H1 (cell line): ENCODE measurements around the gene TMEM117. TPM values are rescaled to one million over a fixed set of nuclear protein-coding genes. Genes with fewer than 3 reads are reported as not detected.
"Not testable (repeated sequence)": the region's sequence is repeated elsewhere in the genome, so short reads cannot be mapped to it uniquely, and the experiment has no call there.

Experiments used
- CTCF ChIA-PET: fragments of 300-600 bp; sonication (Branson Sonifier 250); formaldehyde crosslinking; loops from one replicate; lab custom pipeline; 2021; ENCODE audit not compliant: partially characterized antibody; lab: Charles Lee
- POLR2A ChIA-PET: fragments of 300-600 bp; sonication (Branson Sonifier 250); formaldehyde crosslinking; loops from one replicate; lab custom pipeline; 2021; ENCODE audit warnings: inconsistent platforms; ENCODE audit not compliant: partially characterized antibody; lab: Charles Lee
- DNase-seq, 2 experiments: peaks; one replicate each; pipeline versions ENCODE4 v3.0.0 to v3.0.0-alpha.2; 2010 to 2022; ENCODE audit warnings: low spot score in 2 of 2, low read depth in 1 of 2, mixed read lengths in 1 of 2
- FAIRE-seq: peaks from 2 replicates; lab custom pipeline; 2011; peaks lifted over from hg19 to GRCh38; lab: Jason Lieb, UNC
- H2AFZ ChIP-seq: 2 replicates; pipeline ENCODE4 v1.8.1; 2012; ENCODE audit warnings: low read length, inconsistent platforms
- H2AK5ac ChIP-seq: 2 replicates; pipeline ENCODE4 v1.6.1; 2013; ENCODE audit warnings: low read depth, low read length
- H2BK120ac ChIP-seq: replicated peaks from 2 replicates; pipeline ENCODE3; 2013; ENCODE audit warnings: low read depth, low read length, inconsistent platforms
- H2BK12ac ChIP-seq: 2 replicates; pipeline ENCODE4 v1.6.1; 2013; ENCODE audit warnings: low read depth, low read length
- H2BK15ac ChIP-seq: 2 replicates; pipeline ENCODE4 v1.6.1; 2013; ENCODE audit warnings: low read length
- H2BK20ac ChIP-seq: 2 replicates; pipeline ENCODE4 v1.6.1; 2013; ENCODE audit warnings: low read length
- H2BK5ac ChIP-seq: 2 replicates; pipeline ENCODE4 v1.6.1; 2013; ENCODE audit warnings: low read depth, low read length
- H3K14ac ChIP-seq: 2 replicates; pipeline ENCODE4 v1.6.1; 2013; ENCODE audit warnings: inconsistent platforms; ENCODE audit not compliant: insufficient read length
- H3K18ac ChIP-seq: 2 replicates; pipeline ENCODE4 v1.6.1; 2013; ENCODE audit warnings: low read length; ENCODE audit errors: extremely low read depth
- H3K23ac ChIP-seq: 2 replicates; pipeline ENCODE4 v1.6.1; 2013; ENCODE audit warnings: inconsistent platforms; ENCODE audit not compliant: insufficient read length
- H3K23me2 ChIP-seq: 2 replicates; pipeline ENCODE4 v1.6.1; 2013; ENCODE audit warnings: low read depth, low read length
- H3K27ac ChIP-seq: 2 replicates; pipeline ENCODE4 v1.6.1; 2011; ENCODE audit warnings: low read depth, low read length, inconsistent platforms
- H3K27me3 ChIP-seq, 4 experiments: replicated peaks in 1 of 4; 1 replicate in 1 of 4; 2 replicates in 3 of 4; pipeline versions ENCODE4 v1.6.1 to v1.8.1; 2011 to 2013; ENCODE audit warnings: low read length in 3 of 4, mild to moderate bottlenecking in 3 of 4, inconsistent platforms in 2 of 4, mixed read lengths in 2 of 4, moderate library complexity in 1 of 4; ENCODE audit not compliant: control insufficient read depth in 3 of 4, insufficient read depth in 3 of 4; ENCODE audit errors: extremely low read depth in 1 of 4
- H3K36me3 ChIP-seq, 4 experiments: 2 replicates each; pipeline versions ENCODE4 v1.6.1 to v1.8.1; 2011 to 2013; ENCODE audit warnings: mild to moderate bottlenecking in 4 of 4, low read length in 3 of 4, moderate library complexity in 2 of 4, control low read depth in 1 of 4, inconsistent platforms in 1 of 4; ENCODE audit not compliant: insufficient read depth in 4 of 4, control insufficient read depth in 2 of 4
- H3K4ac ChIP-seq: replicated peaks from 2 replicates; pipeline ENCODE3; 2013; ENCODE audit warnings: low read length, low read depth, mixed read lengths, inconsistent platforms; ENCODE audit not compliant: insufficient read length
- H3K4me1 ChIP-seq, 4 experiments: replicated peaks in 1 of 4; 1 replicate in 1 of 4; 2 replicates in 3 of 4; pipeline versions ENCODE4 v1.6.1 to v1.8.1; 2011 to 2013; ENCODE audit warnings: low read length in 3 of 4, inconsistent platforms in 2 of 4, mixed read lengths in 1 of 4; ENCODE audit not compliant: insufficient read depth in 4 of 4, control insufficient read depth in 3 of 4
- H3K4me2 ChIP-seq, 2 experiments: 2 replicates each; pipeline versions ENCODE4 v1.6.1 to v1.8.1; 2011 to 2013; ENCODE audit warnings: low read depth in 2 of 2, low read length in 2 of 2, control low read depth in 1 of 2, inconsistent platforms in 1 of 2, mild to moderate bottlenecking in 1 of 2; ENCODE audit not compliant: insufficient read depth in 1 of 2
- H3K4me3 ChIP-seq, 4 experiments: fragments of 200-600, 300-600 bp in 1 of 4; sonication (generic), shearing (Covaris generic), sonication (Bioruptor Twin) in 1 of 4; 2 replicates each; pipeline versions ENCODE4 v1.5.1 to v1.8.1; 2011 to 2016; ENCODE audit warnings: low read length in 4 of 4, low read depth in 3 of 4, control low read depth in 2 of 4, inconsistent platforms in 2 of 4, mild to moderate bottlenecking in 2 of 4, mixed read lengths in 1 of 4, moderate library complexity in 1 of 4; ENCODE audit not compliant: insufficient read depth in 2 of 4; ENCODE audit errors: extremely low read depth in 1 of 4
- H3K56ac ChIP-seq: replicated peaks from 2 replicates; pipeline ENCODE3; 2013; ENCODE audit warnings: low read depth, mild to moderate bottlenecking, mixed read lengths, low read length, inconsistent platforms; ENCODE audit not compliant: insufficient read length
- H3K79me1 ChIP-seq: 2 replicates; pipeline ENCODE4 v1.6.1; 2013; ENCODE audit warnings: low read depth, low read length, control low read depth
- H3K79me2 ChIP-seq, 2 experiments: 2 replicates each; pipeline versions ENCODE4 v1.6.1 to v1.8.1; 2012 to 2013; ENCODE audit warnings: low read length in 2 of 2, mild to moderate bottlenecking in 2 of 2, inconsistent platforms in 1 of 2; ENCODE audit not compliant: insufficient read depth in 2 of 2, control insufficient read depth in 1 of 2
- H3K9ac ChIP-seq, 4 experiments: replicated peaks in 1 of 4; 1 replicate in 1 of 4; 2 replicates in 3 of 4; pipeline versions ENCODE4 v1.6.1 to v1.8.1; 2011 to 2013; ENCODE audit warnings: low read depth in 3 of 4, low read length in 3 of 4, control low read depth in 2 of 4, mild to moderate bottlenecking in 2 of 4, moderate library complexity in 2 of 4, inconsistent platforms in 1 of 4; ENCODE audit errors: extremely low read depth in 1 of 4
- H3K9me3 ChIP-seq, 2 experiments: 2 replicates each; pipeline versions ENCODE4 v1.6.1 to v1.8.1; 2012 to 2013; ENCODE audit warnings: mild to moderate bottlenecking in 2 of 2, moderate library complexity in 2 of 2, control low read depth in 1 of 2, inconsistent platforms in 1 of 2, low read depth in 1 of 2, low read length in 1 of 2, mixed read lengths in 1 of 2; ENCODE audit not compliant: insufficient read depth in 2 of 2
- H4K20me1 ChIP-seq, 2 experiments: replicated peaks in 1 of 2; 2 replicates each; pipeline versions ENCODE3 to v1.8.1; 2011 to 2013; ENCODE audit warnings: inconsistent platforms in 2 of 2, low read length in 2 of 2, mild to moderate bottlenecking in 1 of 2; ENCODE audit not compliant: insufficient read depth in 2 of 2, control insufficient read depth in 1 of 2
- H4K5ac ChIP-seq: 2 replicates; pipeline ENCODE4 v1.6.1; 2013; ENCODE audit warnings: low read length, low read depth, mixed read lengths, inconsistent platforms; ENCODE audit not compliant: insufficient read length
- H4K8ac ChIP-seq: 2 replicates; pipeline ENCODE4 v1.8.0; 2013; ENCODE audit warnings: mild to moderate bottlenecking, moderate library complexity, low read length, inconsistent platforms; ENCODE audit not compliant: insufficient read depth; ENCODE audit errors: extremely low read depth
- H4K91ac ChIP-seq: replicated peaks from 2 replicates; pipeline ENCODE3; 2013; ENCODE audit warnings: low read length, mixed read lengths, inconsistent platforms; ENCODE audit not compliant: insufficient read length
- KDM4A ChIP-seq: IDR thresholded peaks from one replicate; pipeline ENCODE4 v1.7.1; 2012; ENCODE audit warnings: low read depth, mild to moderate bottlenecking, moderate library complexity, low read length, inconsistent platforms; ENCODE audit not compliant: severe bottlenecking
- POU5F1 ChIP-seq: IDR thresholded peaks from 2 replicates; pipeline ENCODE4 v1.6.1; 2011; ENCODE audit warnings: low read depth, mild to moderate bottlenecking, low read length, moderate library complexity
- WGBS, 2 experiments: shearing (Covaris generic) in 1 of 2; methylation state at CpG; one replicate each; pipeline versions ENCODE4 v1.1.6 to v1.1.7; 2013 to 2015; ENCODE audit warnings: low lambda C conversion rate in 2 of 2, mixed read lengths in 2 of 2, inconsistent platforms in 1 of 2, low coverage in 1 of 2, missing lambda C conversion rate in 1 of 2; ENCODE audit not compliant: insufficient replicate concordance in 2 of 2, insufficient coverage in 1 of 2, insufficient read length in 1 of 2; ENCODE audit errors: extremely low coverage in 1 of 2, missing lambda C conversion rate in 1 of 2; 5-methylcytosine and 5-hydroxymethylcytosine counted together
- polyA plus RNA-seq, 7 experiments: library from polyadenylated mRNA; depleted of rRNA in 3 of 7; stranded (reverse) in 5 of 7; unstranded in 2 of 7; fragments of >200 nt in 5 of 7; fragments of 200-250 nt in 2 of 7; gene quantifications; 1 replicate in 5 of 7; 2 replicates in 1 of 7; 4 replicates in 1 of 7; pipeline versions ENCODE4 v1.2.1 to v1.2.3, GENCODE V29; 2011 to 2013; ENCODE audit warnings: missing spikeins in 2 of 7, mixed read lengths in 2 of 7
- total RNA-seq: library from RNA; stranded (reverse); fragmentation: NEBNext Ultra II Directional; extraction: Animal tissue kit (Norgen Biotek cat#: 25700); gene quantifications from 2 replicates; pipeline ENCODE4 v1.2.1, GENCODE V29; 2021

The TMEM117 gene
- total and polyA plus RNA-seq, 2 of the 8 experiments (the other 6 are each of a cell fraction or from before 2014, with no cell fraction given) = 0.80 to 1.4 TPM

DNA sequence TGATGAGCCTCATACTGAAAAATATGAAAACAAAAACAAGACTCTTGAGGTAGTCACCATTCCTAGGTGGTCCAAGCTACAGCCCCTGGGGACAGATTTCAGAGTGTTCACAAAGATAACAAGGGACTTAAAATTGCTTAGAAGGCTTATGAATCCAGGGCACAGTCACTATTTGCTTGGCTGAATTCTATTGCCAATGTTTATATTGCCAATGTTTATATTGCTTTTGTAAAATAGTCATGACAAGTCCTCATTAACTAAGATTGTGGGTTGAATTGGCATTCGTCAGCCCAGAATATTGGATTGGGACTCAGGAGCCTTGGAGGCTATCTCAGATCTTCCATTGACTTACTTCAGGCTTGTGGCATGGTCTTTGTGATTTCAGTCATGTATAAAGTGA, 6.4 kb downstream of the TMEM117 start (continued):
- TF ChIP-seq KDM4A (no peak), POU5F1 (no peak)

GRCh38 chr12:43847425-43848225, 11.7 kb downstream of the TMEM117 start:
- DNase-seq, CTCF ChIA-PET, H3K4me2 ChIP-seq, H3K18ac ChIP-seq, H3K4me1 ChIP-seq, H3K9ac ChIP-seq, H2BK5ac ChIP-seq, H2BK120ac ChIP-seq, H2BK20ac ChIP-seq, H3K4ac ChIP-seq, H3K79me2 ChIP-seq, H2BK12ac ChIP-seq, H3K14ac ChIP-seq, H2AFZ ChIP-seq, H3K4me3 ChIP-seq, H3K23ac ChIP-seq, H3K27ac ChIP-seq, H2AK5ac ChIP-seq, FAIRE-seq, H3K27me3 ChIP-seq, H2BK15ac ChIP-seq, H3K36me3 ChIP-seq, H4K5ac ChIP-seq, POLR2A ChIA-PET, H4K91ac ChIP-seq, H3K23me2 ChIP-seq, H3K56ac ChIP-seq, H4K8ac ChIP-seq, H4K20me1 ChIP-seq, H3K9me3 ChIP-seq, H3K79me1 ChIP-seq: not testable (repeated sequence)
- WGBS, 2 experiments = 88% methylated on average over 4 of the region's 4 CpGs; no CpG with 5 or more reads in 1 of the 2 experiments
